ENCODE results near the gene CBX4.

CBX4 gene

GRCh38 chr17:79811011-79811867, 28.0 kb downstream of the CBX4 start (continued):
- TF ChIP-seq KLF16 (tag by site-specific recombination; IDR thresholded peaks at IDR 0.05) (peak; percentile 92), ZNF202 (tag by site-specific recombination; IDR thresholded peaks at IDR 0.05; ENCODE audit: borderline replicate concordance) (no peak), ZNF341 (tag by site-specific recombination; IDR thresholded peaks at IDR 0.05; ENCODE audit: low read depth) (peak; percentile 58), ZSCAN18 (tag by site-specific recombination; IDR thresholded peaks at IDR 0.05) (no peak), ZBTB1 (tag by site-specific recombination; IDR thresholded peaks at IDR 0.05) (no peak; the same call in 1 of the 2 replicates), ZNF600 (tag by site-specific recombination; IDR thresholded peaks at IDR 0.05) (peak; percentile 99), ZBTB17 (tag by site-specific recombination; IDR thresholded peaks at IDR 0.05) (peak; percentile 84)

DNA sequence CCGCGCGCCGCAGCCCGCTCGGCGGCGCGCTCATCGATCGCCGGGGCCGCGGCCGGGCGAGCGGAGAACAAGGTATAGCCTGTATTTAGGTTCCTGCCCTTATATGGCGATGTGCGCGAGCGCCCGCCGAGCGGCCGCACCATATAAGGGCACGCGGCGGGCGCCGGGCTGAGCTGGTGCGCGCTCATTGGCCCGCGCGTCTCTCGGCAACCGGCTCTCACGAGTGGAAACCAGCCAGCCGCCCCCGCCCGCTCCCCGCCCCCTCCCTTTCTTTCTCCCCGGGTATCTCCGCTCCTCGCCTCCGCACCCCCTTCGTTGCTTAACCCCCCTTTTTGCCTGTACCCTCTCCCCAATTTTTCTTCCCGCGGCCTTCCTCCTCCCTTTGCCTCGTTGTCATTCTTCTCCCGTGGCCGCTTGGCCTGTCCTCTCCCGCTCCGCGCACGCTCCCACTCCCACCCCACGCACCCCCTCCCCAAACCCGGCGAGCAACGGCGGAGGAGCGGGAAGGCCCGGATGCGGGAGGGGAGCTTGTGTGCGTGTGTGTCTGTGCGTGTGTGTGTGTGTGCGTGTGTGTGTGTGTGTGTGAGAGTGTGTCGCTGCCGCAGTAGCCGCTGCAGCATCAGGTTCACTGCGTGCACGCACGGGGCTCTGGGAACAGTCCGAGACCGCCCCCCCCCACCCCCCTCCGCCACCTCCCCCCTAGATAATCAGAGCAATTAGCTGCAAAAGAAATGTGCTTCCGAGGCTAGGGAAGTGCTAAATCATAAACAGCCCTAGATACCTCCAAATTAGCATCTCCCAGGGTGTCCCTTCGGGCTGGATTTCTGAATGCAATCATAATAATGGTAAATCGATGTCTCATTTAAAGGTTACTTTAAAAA, 28.9 kb downstream of the CBX4 start:
- no peaks in the 10 kb centered on the region for H3K36me3 ChIP-seq (ENCODE audit: control insufficient read depth in 2 of 2, insufficient read depth in 1 of 2, low read length in 2 of 2)
- H3K4me1 ChIP-seq (ENCODE audit: control insufficient read depth, insufficient read depth, low read length): peaks cover 17% of the 10 kb centered on the region
- H3K27ac ChIP-seq (ENCODE audit: extremely low read depth, low read depth, low read length): peak overlapping the region; percentile 76
- CTCF ChIA-PET: interaction anchor here (0.6 to 2.6 kb wide), 20 partner anchors 11 to 165 kb away, joined by 3 to 17 read pairs (median 4); no protein-coding TSS in a partner anchor
- POLR2A ChIA-PET: interaction anchor here (0.6 to 5.4 kb wide), 14 partner anchors 9 to 1284 kb away, joined by 3 to 74 read pairs (median 6); partner anchors contain the start of genes CBX4 and CBX8
- no peaks in the 10 kb centered on the region for H3K9me3 ChIP-seq (ENCODE audit: control insufficient read depth, insufficient read depth, low read depth, low read length)
- peak overlapping the region; percentile 37 for H3K4me3 ChIP-seq (ENCODE audit: low read depth, low read length)
- TF ChIP-seq ZNF114 (tag by site-specific recombination; IDR thresholded peaks at IDR 0.05) (no peak), ZNF777 (tag by site-specific recombination; IDR thresholded peaks at IDR 0.05; ENCODE audit: borderline replicate concordance) (peak; percentile 78; the same call in 1 of the 2 replicates), ZNF529 (tag by site-specific recombination; IDR thresholded peaks at IDR 0.05; ENCODE audit: insufficient replicate concordance) (no peak), ZSCAN16 (tag by site-specific recombination; IDR thresholded peaks at IDR 0.05) (peak; percentile 66; the same call in 1 of the 2 replicates), MEIS1 (CRISPR knock-in tag; IDR thresholded peaks at IDR 0.05; ENCODE audit: borderline replicate concordance) (no peak), OSR2 (tag by site-specific recombination; IDR thresholded peaks at IDR 0.05) (peak; percentile 65), PBX3 (CRISPR knock-in tag; IDR thresholded peaks at IDR 0.05) (no peak), ZNF335 (tag by site-specific recombination; conservative IDR thresholded peaks at IDR 0.05) (peak; percentile 83), ZNF155 (tag by site-specific recombination; IDR thresholded peaks at IDR 0.05) (no peak), ZNF654 (tag by site-specific recombination; IDR thresholded peaks at IDR 0.05; ENCODE audit: low read depth) (no peak), TCF7L2 (IDR thresholded peaks at IDR 0.05; ENCODE audit: borderline replicate concordance, low read depth, low read length) (no peak), ZNF473 (tag by site-specific recombination; IDR thresholded peaks at IDR 0.05) (no peak), ZBTB17 (tag by site-specific recombination; IDR thresholded peaks at IDR 0.05) (peak; percentile 38), ZNF214 (tag by site-specific recombination; IDR thresholded peaks at IDR 0.05; ENCODE audit: borderline replicate concordance) (no peak), ZSCAN4 (tag by site-specific recombination; IDR thresholded peaks at IDR 0.05) (peak; percentile 98), ZNF776 (tag by site-specific recombination; IDR thresholded peaks at IDR 0.05; ENCODE audit: borderline replicate concordance) (no peak), ZFP69B (tag by site-specific recombination; IDR thresholded peaks at IDR 0.05) (0 out of 2 replicates have a peak, but pooled peaks have one; percentile 47), SP3 (tag by site-specific recombination; IDR thresholded peaks at IDR 0.05) (peak; percentile 21; the same call in 1 of the 2 replicates), KLF7 (tag by site-specific recombination; IDR thresholded peaks at IDR 0.05; ENCODE audit: borderline replicate concordance) (peak; percentile 64)
- TF ChIP-seq, protein P1, sequence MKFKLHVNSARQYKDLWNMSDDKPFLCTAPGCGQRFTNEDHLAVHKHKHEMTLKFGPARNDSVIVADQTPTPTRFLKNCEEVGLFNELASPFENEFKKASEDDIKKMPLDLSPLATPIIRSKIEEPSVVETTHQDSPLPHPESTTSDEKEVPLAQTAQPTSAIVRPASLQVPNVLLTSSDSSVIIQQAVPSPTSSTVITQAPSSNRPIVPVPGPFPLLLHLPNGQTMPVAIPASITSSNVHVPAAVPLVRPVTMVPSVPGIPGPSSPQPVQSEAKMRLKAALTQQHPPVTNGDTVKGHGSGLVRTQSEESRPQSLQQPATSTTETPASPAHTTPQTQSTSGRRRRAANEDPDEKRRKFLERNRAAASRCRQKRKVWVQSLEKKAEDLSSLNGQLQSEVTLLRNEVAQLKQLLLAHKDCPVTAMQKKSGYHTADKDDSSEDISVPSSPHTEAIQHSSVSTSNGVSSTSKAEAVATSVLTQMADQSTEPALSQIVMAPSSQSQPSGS (tag by site-specific recombination; IDR thresholded peaks at IDR 0.05; ENCODE audit: low read depth): no peak
- TF ChIP-seq, protein P2, sequence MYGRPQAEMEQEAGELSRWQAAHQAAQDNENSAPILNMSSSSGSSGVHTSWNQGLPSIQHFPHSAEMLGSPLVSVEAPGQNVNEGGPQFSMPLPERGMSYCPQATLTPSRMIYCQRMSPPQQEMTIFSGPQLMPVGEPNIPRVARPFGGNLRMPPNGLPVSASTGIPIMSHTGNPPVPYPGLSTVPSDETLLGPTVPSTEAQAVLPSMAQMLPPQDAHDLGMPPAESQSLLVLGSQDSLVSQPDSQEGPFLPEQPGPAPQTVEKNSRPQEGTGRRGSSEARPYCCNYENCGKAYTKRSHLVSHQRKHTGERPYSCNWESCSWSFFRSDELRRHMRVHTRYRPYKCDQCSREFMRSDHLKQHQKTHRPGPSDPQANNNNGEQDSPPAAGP (tag by site-specific recombination; IDR thresholded peaks at IDR 0.05): peak; percentile 91
